Stimulated activated CD8-positive, alpha-beta memory T cell treated with anti-CD3 and anti-CD28 coated beads, Interleukin-7, amount 100 ng/mL, for 4 hours (primary cell): ENCODE results near the gene SPO11.

ENCODE experiments used
- DNase-seq, 2 donors: peaks; one replicate each; pipeline ENCODE4 v3.0.0-alpha.2; 2020; ENCODE audit warnings: low read depth in 2 of 2

The SPO11 gene

DNA sequence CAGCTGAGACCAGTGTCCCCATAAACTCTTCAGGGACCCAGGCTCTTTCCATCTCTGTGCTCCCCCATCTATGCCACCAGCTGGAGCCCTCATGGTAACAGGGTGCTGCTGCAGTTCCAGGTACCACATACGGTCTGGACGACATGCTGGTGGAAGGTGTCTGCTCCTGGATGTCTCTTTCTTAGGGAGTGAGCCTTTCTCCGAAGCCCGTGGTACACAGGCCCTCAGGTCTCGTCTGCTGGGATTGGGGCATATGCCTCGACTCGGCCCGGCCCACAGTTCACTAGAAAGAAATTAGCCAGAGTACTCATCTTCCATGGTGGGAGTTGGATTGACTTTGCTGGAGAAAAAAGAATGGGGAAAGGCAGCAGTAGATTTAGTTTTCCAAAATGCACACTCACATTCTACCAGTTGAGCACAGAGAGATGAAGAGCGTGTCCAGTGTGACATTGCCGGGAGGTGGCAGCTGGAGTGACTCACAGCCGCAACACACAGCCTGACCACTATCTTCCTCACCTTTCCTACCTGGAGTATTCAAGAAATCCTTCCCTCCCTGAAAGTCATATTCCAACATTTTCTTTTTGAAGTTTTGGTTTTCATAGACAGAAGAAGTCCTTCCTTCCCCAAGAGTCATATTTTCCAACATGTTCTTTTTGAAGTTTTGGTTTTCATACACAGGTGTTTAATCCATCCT, 18.6 kb upstream of the SPO11 start:
- no peak for DNase-seq

DNA sequence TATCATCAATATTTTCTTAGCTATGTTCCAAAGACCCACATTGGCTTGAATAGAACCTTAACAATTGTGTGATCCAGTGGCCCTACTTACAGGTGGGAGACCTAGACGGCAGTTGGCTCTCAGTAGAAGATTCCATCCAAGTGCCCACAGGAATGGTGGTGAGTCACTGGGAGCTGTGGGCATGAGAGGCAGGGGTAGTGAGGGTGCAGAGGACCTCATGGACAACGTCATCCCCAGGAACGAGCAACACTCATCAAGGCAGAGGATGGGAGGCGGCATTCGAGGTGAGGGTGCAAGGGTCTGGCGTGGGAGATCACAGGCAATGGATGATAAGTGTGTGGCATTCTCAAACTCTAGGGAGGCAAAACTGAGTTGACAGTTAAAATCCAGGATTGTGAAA, 17.5 kb upstream of the SPO11 start:
- no peak for DNase-seq

DNA sequence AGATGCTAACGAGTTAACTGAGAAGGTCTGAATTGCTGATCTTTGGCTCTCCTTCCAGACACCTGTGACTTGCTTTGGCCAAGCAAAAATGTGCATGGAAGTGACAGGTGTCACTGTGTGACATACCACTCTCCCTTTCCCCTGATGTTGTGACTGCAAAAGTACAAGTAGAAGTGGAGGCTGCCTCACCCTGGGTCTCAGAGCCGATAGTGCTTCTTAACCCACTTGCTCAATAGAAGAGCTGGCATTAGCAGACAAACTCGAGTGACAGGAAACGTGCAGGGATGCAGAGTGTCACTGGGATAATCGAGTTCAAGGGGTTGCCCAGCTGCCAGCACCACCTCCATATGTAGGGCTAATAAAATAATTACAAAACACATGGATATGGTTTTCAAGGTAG, 16.4 kb upstream of the SPO11 start:
- no peak for DNase-seq

DNA sequence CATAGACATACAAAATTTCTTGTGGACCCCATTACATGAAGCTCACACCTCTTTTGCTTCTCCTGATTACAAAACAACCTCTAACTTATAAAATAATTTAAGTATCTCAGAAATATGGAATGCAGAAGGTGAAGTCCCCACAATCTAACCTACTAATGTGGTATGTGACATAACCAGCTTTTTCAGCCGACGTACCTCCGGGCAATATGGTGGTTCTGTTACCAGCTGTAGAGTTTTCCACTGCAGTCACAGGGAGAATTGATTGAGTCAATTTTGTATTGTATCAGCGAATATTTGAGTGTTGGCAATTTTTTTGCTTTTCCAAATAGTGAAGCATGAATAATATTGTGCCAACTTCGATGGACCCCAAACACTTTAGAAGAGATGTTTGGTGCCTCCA, 15.7 kb upstream of the SPO11 start:
- DNase-seq: no peak

DNA sequence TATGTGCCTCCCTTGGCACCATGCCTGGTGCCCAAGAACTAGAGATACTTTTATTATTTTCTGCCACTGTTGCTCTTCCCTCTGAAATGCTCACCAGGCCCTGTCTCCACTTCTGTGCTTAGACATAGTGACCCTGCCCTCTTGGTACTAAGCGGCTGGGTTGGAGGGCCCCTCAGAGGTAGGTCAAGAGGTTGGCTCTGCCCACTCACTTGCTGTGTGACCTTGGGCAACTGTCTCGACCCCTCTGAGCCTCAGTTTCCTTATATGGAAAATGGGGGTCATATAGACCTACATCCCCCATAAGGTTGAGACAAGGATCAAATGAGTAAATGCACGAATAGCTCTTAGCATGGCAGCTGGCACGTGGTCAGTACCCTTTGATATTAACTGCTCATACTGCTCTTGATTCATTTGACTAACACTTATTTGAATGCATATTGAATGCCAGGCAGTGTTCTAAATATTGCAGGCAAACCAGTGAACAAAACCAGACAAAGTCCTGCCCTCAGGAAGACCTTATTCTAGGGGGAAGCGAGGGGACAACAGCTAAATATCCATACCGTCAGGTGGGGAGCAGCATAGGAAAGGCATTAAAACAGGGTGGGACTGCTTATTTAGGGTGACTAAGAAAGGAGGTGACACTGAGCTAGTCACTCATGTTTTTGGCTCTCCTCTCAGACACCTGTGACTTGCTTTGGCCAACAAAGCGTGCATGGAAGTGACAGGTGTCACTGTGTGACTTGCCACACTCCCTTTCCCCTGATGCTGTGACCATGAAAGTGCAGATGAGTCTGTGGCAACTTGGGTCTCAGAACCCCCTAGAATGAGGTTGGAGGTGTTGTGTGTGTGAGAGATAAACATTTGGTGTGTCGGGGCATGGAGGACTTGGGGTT, 14.3 kb upstream of the SPO11 start:
- DNase-seq: no peak

DNA sequence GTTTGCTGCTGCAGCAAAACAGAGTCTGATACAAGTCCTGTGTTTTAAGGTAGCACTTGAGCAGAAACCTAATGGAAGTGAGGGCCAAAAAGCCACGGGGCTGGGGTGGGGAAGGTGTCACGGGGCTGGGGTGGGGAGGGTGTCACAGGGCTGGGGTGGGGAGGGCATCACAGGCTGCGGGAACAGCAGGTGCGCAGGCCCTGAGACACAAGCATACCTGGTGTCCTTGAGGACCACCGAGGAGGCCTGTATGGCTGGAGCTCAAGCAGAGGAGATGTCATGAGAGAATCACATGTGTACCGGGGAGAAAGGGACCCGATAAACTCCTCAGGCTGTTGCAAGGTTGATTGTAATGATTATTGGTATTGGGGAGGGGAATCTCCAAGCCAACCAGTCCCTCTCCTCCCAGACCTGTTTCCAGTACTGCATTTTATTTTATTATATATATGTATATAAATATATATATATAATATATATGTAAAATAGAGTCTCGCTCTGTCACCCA, 13.6 kb upstream of the SPO11 start:
- DNase-seq: no peak

DNA sequence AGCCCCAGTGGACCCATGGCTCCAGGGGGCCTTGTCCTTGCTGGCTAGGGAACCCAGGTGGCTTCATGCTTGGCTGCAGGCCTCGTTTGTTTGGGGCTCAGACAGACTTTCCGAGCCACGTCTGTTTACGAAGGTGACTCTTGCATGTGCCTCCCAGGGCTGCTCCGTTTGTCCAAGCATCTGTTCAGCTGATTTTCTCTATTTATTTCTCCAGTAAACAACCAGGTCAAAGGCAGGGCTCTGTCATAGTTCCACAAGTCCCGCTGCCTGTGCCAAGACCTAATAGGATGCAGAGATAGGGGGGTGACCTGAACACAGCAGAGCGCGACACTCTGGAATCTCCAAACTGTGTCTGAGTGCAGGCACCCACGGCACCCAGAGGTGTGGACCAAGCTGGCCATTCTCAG, 12.8 kb upstream of the SPO11 start:
- DNase-seq: no peak

DNA sequence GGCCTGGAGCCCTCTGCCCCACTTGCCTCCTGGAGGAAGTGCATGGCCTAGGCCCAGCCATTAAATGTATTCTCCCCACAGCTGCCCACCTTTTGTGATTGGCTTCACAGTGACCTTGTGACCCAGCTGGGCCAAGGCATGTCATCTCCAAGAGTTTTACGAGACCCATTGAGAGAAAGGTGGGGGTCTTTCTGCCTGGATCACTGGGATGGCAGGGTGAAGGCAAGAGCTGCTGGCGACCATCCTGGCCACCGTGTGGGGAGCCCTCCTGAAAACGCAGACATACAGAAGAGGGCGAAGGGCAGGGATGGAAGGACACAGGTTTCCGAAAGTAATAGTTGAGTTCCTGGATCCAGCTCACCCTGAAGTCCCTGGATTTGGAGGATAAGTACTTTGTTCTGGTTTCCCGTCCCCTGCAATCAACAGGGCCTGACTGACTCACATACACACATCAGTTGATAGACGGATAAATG, 12.3 kb upstream of the SPO11 start:
- no peak for DNase-seq

DNA sequence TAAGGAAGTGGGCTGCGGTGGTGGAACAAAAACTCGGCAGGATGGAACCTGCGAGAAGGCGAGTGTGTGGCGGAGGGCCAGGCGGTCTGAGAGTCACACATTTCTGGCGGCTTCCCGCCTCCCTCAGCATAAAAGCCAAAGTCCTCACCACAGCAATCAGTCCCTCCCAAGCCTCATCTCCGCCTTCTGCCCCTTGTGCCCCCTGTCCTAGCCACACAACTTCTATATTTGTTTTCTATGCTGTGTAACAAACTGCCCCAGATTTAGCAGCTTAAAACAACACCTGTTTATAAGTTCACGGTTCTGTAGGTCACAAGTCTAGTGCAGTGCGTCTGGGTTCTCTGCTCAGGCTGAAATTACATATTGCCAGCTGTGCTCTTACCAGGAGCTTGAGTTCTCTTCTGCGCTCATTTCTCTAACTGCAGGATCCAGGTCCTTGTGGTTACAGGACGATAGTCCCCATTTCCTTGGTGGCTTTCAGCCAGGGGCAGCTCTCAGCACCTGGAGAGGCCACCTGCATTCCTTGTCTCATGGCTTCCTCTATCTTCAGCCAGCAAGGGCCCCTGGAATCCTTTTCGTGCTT, 11.7 kb upstream of the SPO11 start:
- DNase-seq: no peak

DNA sequence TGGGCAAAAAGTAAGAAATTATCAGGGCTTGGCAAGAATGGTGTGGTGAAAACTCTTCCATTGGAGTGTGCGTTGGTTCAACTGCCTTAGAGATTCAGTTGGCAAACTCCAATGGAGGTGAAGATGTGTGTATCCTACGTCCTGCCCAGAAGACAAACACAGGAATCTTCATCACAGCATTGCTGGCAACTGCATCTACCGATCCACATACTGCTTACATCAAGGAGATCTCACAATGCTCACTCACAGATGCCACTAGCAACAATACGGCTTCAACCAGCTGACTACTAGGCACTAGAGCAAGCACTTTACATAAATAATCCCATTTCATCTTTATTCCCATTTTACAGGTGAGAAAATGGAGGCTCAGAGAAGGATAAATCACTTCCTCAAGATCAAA, 10.0 kb upstream of the SPO11 start:
- DNase-seq: no peak

DNA sequence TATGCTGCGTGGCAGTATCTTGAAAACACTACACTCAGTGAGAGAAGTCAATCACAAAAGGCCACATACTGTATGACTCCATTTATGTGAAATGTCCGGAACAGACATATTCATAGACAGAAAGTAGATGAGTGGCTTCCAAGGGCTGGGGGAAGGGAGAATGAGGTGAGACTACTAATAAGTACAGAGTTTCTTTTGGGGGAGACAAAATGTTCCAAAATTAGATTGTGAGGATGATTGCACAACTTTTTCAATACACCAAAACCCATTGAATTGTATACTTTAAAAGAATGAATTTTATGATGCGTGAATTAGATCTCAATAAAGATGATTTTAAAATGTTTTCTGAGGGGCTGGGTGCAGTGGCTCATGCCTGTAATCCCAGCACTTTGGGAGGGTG, 9.2 kb upstream of the SPO11 start:
- DNase-seq: no peak

DNA sequence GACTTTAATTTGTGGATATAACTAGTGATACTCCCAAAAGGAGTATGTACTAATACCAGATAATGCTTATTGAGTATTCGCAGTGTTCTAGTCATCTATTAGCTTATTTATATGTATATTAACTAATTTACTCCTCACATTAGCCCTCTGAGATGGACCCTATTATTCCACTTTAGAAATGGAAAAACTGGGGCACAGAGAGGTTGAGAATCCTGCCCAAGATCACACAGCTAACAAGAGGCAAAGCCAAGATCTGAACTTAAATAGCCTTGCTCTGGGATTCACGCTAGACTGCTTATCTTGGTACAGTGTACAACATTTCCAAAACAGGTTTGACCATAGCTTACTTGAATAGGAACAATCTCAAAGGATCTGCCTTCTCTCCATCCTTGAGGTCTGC, 8.5 kb upstream of the SPO11 start:
- no peak for DNase-seq

DNA sequence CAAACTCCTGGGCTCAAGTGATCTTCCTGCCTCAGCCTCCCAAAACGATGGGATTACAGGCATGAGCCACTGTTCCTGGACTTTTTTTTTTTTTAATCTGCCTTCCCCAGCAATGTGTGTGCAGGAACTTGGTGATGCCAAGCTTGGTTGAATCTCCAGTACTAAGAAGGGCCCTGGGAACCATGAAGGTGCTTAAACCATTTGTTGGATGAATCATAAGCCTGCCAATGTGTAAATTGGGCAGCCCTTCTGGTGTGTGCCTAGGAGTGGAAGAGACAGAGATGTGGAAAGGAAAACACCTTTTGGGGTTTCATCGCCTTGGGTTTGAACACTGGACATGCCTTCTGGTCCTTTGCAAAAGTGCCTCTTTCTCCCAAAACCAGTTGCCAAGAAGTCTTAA, 7.1 kb upstream of the SPO11 start:
- no peak for DNase-seq

DNA sequence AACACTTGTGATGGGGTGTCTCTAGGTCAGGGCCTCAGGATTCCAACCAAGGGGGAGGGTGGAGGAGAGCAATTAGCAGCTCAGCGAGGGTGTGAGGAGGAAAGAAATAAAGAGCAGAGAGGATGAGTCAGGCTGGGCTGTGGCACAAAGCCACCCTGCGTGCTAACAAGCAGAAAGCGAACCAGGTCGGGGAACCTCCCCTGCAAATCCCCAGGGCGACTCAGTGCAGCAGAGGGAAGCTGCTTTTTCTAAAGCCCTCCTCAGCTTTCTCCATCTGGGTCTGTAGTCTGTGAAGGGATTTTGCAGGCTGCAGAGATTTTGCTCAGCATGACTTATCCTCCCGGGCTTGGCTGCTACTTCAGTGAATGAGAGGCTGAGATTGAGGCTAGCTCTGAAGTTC, 6.6 kb upstream of the SPO11 start:
- DNase-seq: no peak

DNA sequence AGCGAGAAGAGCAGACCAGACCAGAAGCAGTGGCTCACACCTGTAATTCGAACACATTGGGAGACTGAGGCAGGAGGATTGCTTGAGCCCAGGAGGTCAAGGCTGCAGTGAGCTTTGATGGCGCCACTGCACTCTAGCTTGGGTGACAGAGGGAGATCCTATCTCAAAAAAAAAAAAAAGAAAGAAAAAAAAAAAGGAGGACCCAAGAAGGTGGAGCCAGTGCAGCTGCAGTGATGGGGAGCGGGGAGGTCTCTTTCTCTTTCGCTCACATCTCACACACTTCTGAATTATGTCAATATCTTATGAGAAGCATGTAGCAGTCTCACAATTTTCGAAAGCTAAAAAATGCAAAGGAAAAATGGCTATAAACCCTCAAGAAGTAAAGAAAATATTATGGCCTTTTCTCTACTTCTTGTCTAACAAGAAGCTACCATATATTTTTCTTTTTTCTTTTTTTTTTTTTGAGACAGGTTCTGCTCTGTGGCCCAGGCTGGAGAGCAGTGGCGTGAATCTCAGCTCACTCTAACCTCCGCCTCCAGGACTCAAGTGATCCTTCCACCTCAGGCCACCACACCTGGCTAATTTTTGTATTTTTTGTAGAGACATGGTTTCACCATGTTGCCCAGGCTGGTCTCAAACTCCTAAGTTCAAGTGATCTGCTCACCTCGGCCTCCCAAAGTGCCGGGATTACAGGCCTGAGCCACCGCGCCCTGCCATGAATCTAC, 3.8 kb upstream of the SPO11 start:
- no peak for DNase-seq

DNA sequence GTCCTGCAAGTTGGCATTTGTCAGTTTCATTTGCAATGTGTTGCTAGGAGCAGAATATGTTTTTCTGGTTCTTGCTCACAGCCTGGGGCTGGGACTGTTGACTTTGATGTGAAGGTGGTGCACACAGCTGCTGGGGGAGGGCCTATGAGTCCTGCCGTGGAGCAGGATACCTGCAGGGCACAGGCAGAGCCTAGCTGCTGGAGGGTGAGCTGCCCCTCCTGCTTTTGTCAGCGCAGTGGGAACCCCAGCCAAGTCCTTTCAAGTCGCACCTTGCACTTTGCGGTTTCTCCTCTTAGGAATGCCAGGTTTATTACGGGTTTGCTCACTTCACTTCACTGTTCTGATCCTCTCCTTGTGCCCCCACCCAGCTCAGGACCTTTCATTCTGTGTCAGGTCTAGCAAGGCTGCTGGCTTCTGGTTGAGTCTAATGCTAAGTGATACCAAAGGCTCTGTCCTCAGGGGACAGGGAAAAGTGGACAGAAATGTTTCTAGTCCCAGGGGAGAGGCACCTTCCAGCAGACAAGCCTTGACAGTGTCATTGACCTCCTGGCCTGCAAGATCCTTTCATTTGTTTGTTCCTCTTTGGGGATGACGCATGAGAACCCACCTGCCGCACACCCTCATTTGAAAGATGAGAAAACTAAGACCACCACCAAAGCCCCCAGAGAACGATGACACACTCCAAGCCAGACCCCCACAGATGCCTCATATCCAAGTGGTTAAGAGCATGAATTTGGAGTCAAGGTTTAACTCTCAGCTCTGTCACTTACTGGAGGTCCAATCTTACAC, 2.7 kb upstream of the SPO11 start:
- DNase-seq: no peak

DNA sequence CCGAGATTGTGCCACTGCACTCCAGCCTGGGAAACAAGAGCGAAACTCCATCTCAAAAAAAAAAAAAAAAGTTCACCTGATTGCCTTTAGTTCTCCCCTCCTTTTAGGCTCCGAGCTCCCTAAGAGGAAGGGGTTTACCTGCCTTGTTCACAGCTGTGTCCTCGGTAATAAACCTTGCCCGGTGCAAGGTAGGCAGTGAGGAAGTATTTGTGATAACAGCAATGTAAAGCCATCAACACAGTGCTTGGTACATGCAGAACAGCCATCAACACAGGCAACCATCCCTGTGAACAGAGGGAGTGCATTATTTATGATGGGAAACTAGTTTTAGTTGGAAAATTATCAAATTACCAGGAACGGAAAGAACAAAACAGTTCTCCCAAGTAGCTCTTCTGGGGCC, 1.8 kb upstream of the SPO11 start:
- DNase-seq: no peak

DNA sequence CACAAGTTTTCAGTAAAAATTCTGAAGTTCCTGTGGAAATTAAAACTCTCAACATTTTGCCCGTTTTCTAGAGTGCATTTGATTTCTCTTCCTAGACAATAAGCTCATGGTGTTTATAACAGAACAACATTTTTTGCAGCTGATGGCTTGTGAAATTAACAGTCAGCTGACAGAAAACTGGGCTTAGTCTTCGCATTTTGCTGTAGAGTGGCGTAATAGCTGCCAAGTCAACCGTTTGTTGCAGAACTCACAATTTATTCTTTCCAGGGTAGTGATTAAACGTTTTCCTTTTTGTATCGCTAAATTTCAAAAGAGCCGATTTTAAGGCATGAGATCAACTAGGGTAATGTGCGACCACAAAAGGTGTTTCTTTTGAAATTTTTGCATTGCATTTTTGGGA, 1.4 kb downstream of the SPO11 start:
- DNase-seq: no peak

DNA sequence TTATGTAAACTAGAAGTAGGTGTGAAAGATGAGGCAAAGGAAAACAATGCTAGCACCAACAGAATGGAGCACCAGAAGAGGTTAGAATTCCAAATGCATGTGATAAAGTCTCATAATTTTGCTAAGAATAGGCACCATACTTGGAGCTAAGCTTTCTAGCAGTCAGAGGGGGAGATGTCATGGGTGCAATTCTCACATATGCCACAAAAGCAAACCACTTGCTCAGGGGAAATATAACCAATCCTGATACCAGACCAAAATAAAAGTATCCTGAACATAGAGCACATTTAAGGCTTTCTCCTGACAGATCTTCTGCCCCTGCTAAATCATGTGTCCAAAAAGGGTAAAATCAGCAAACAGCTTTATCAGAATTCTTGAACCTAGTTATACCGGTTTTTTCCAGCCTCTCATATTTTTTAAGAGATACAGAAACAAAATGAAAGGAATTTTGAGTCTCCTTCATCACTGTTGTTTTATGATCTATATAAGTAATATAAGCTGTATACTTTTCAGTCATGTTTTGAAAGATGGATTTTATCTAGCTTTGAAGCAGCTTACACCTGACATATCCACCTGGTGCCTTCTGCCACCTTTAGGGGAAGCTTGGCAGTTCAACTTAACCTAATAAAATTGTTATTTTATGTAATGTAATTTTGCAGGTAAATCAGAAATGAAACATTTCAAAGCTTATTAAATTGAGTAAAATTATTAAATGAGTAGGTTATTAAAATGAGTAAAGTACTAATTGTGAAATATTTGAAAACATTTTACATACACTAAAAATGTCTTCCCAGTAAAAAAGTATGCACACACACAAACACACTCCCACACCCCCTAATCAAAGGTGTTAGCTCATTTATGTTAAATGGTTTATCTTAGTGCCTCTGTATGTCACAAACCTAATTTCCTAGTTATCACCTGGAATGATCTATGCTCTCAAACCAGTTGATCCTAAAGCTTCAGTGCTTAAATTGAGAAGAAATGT, 2.8 kb downstream of the SPO11 start:
- DNase-seq: no peak

DNA sequence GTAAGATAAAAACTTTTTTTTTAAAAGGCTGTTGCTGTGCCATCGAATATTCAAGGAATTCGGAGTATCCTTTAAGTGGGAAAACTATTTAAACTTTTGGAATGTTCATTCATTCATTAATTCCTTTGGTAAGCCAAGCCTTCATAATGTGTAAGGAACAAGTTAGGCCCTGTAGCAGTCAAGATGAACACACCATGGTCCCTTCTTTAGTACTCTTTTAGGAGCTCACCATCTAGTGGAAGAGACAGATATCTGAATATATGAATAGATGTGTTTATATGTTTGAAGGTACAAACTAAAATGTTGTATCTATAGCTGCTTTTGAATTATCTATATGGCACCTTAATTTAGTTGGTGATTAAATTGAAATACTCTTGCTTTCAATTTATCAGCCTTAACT, 5.8 kb downstream of the SPO11 start:
- no peak for DNase-seq
